GM18502 (cell line): ENCODE results near the gene RBPJL.

Source experiments
- ATAC-seq: cut with Tn5 transposase; IDR thresholded peaks from one replicate; pipeline ENCODE4 v1.9.1; 2021; ENCODE audit warnings: mild to moderate bottlenecking; ENCODE audit not compliant: unreplicated experiment, poor library complexity

The RBPJL gene

GRCh38 chr20:45292343-45292742, 14.3 kb upstream of the RBPJL start:
- no peak for ATAC-seq

GRCh38 chr20:45293041-45294002, 13.3 kb upstream of the RBPJL start:
- ATAC-seq, result no peak

GRCh38 chr20:45294003-45294368, 12.7 kb upstream of the RBPJL start:
- no peak for ATAC-seq

GRCh38 chr20:45294659-45295058, 12.0 kb upstream of the RBPJL start:
- no peak for ATAC-seq

- no peak for ATAC-seq
Observed at GRCh38 chr20:45297786-45298497, 8.7 kb upstream of the RBPJL start.

- ATAC-seq, result no peak
Observed at GRCh38 chr20:45299786-45300185, 6.9 kb upstream of the RBPJL start.

GRCh38 chr20:45300961-45301360, 5.7 kb upstream of the RBPJL start:
- ATAC-seq, result no peak

GRCh38 chr20:45301824-45302271, 4.8 kb upstream of the RBPJL start:
- ATAC-seq, result no peak

GRCh38 chr20:45303586-45304463, 2.8 kb upstream of the RBPJL start:
- no peak for ATAC-seq

GRCh38 chr20:45304464-45304999, 2.1 kb upstream of the RBPJL start:
- ATAC-seq, result no peak

- ATAC-seq, result no peak
Observed at GRCh38 chr20:45305262-45305661, 1.4 kb upstream of the RBPJL start.

GRCh38 chr20:45307076-45307640, 518 bp downstream of the RBPJL start:
- ATAC-seq, result no peak

GRCh38 chr20:45308117-45308778, 1.6 kb downstream of the RBPJL start, which contains the start of gene MATN4:
TSS of gene MATN4 (minus strand) at chr20:45308299. CDS start at chr20:45305582, 2,717 bp downstream.
- no peak for ATAC-seq

GRCh38 chr20:45309075-45309474, 2.4 kb downstream of the RBPJL start:
- ATAC-seq, result no peak

GRCh38 chr20:45311589-45312211, 5.1 kb downstream of the RBPJL start:
- no peak for ATAC-seq

GRCh38 chr20:45312241-45312640, 5.6 kb downstream of the RBPJL start:
- ATAC-seq, result no peak

GRCh38 chr20:45313065-45313695, 6.5 kb downstream of the RBPJL start:
- ATAC-seq, result no peak

GRCh38 chr20:45313943-45314342, 7.3 kb downstream of the RBPJL start:
- no peak for ATAC-seq
